Endodermal cell (in vitro differentiated cells): ENCODE measurements around the gene DYNLL1. TPM values are rescaled to one million over a fixed set of nuclear protein-coding genes. Genes with fewer than 3 reads are reported as not detected.

Source experiments
- DNase-seq: peaks from one replicate; pipeline ENCODE4 v3.0.0-alpha.2; 2017
- H3K27ac ChIP-seq: 2 replicates; pipeline ENCODE4 v1.5.1; 2013; ENCODE audit warnings: mild to moderate bottlenecking, low read depth, low read length, moderate library complexity
- H3K27me3 ChIP-seq: 2 replicates; pipeline ENCODE4 v1.6.1; 2013; ENCODE audit warnings: mild to moderate bottlenecking, low read length, moderate library complexity; ENCODE audit not compliant: insufficient read depth, control insufficient read depth, poor library complexity, severe bottlenecking
- H3K36me3 ChIP-seq: 2 replicates; pipeline ENCODE4 v1.7.0; 2013; ENCODE audit warnings: mild to moderate bottlenecking, low read length, moderate library complexity; ENCODE audit not compliant: control insufficient read depth, insufficient read depth
- H3K4me1 ChIP-seq: one replicate; pipeline ENCODE4 v1.7.0; 2013; ENCODE audit warnings: low read length; ENCODE audit not compliant: control insufficient read depth, insufficient read depth
- H3K4me3 ChIP-seq: 2 replicates; pipeline ENCODE4 v1.5.1; 2013; ENCODE audit warnings: mild to moderate bottlenecking, low read length, moderate library complexity
- H3K9ac ChIP-seq: 2 replicates; pipeline ENCODE4 v1.6.1; 2013; ENCODE audit warnings: mild to moderate bottlenecking, low read length, moderate library complexity; ENCODE audit not compliant: poor library complexity, severe bottlenecking; ENCODE audit errors: extremely low read depth
- H3K9me3 ChIP-seq: 2 replicates; pipeline ENCODE4 v1.6.1; 2013; ENCODE audit warnings: mild to moderate bottlenecking, low read length, moderate library complexity; ENCODE audit not compliant: control insufficient read depth
- H3K27ac Mint-ChIP-seq: 2 replicates; pipeline ENCODE4 v1.8.0; 2020; ENCODE audit warnings: mixed read lengths
- H3K27me3 Mint-ChIP-seq: 2 replicates; pipeline ENCODE4 v1.8.0; 2021; ENCODE audit warnings: mild to moderate bottlenecking, mixed read lengths; ENCODE audit not compliant: insufficient read depth
- H3K36me3 Mint-ChIP-seq: 2 replicates; pipeline ENCODE4 v1.8.0; 2020; ENCODE audit warnings: low read depth, mixed read lengths
- H3K4me1 Mint-ChIP-seq: 2 replicates; pipeline ENCODE4 v1.8.0; 2020; ENCODE audit warnings: mixed read lengths
- H3K4me3 Mint-ChIP-seq: 2 replicates; pipeline ENCODE4 v1.8.0; 2020; ENCODE audit warnings: mild to moderate bottlenecking, moderate library complexity, mixed read lengths
- H3K9me3 Mint-ChIP-seq: 2 replicates; pipeline ENCODE4 v1.8.0; 2020; ENCODE audit warnings: mild to moderate bottlenecking, mixed read lengths
- CTCF ChIP-seq: fragments of 200-600 bp; sonication (generic); conservative IDR thresholded peaks from 2 replicates; pipeline ENCODE4 v1.5.0; 2021; ENCODE audit warnings: antibody characterized with exemption, mild to moderate bottlenecking
- WGBS, 2 experiments: methylation state at CpG; one replicate each; pipeline versions ENCODE4 v1.1.5 to v1.1.7; 2013; ENCODE audit warnings: missing lambda C conversion rate in 2 of 2, mixed read lengths in 1 of 2; ENCODE audit not compliant: insufficient coverage in 1 of 2, insufficient read length in 1 of 2; 5-methylcytosine and 5-hydroxymethylcytosine counted together
- total RNA-seq, 2 donors: library from RNA; stranded (reverse); fragmentation: NEBNext Ultra II Directional in 1 of 2; extraction: Animal tissue kit (Norgen Biotek cat#: 25700) in 1 of 2; gene quantifications; 2 replicates in 1 of 2; 3 replicates in 1 of 2; pipeline ENCODE4 v1.2.1, GENCODE V29; 2021

DYNLL1 gene
- total RNA-seq, 2 donors from 2014 or later = 326 to 424 TPM

- WGBS, 2 experiments = 91 to 94% methylated on average over 4 to 6 of the region's 6 CpGs
- H3K27ac Mint-ChIP-seq = no peak overlapping the region
Observed at GRCh38 chr12:120467439-120467838, 28.5 kb upstream of the DYNLL1 start.

GRCh38 chr12:120468325-120468820 is 27.5 kb upstream of the DYNLL1 start:
- peak; percentile 84 for DNase-seq
- Histone ChIP-seq H3K36me3 (peaks cover 43% of the 10 kb centered on the region), H3K4me1 (peaks cover 3% of the 10 kb centered on the region), H3K9me3 (no peaks in the 10 kb centered on the region), H3K4me3 (peak overlapping the region; percentile 95), H3K9ac (peak overlapping the region; percentile 83), H3K27me3 (no peaks in the 10 kb centered on the region), H3K27ac (peak overlapping the region; percentile 74)
- Mint-ChIP-seq H3K27me3 (no peaks in the 10 kb centered on the region), H3K36me3 (peaks cover 38% of the 10 kb centered on the region), H3K4me3 (peak overlapping the region; percentile 90), H3K4me1 (peaks cover 21% of the 10 kb centered on the region), H3K27ac (peak overlapping the region; percentile 90), H3K9me3 (no peaks in the 10 kb centered on the region)
- TF ChIP-seq CTCF = no peak
- WGBS, 2 experiments = 7 to 12% methylated on average over 14 to 23 of the region's 23 CpGs

More at GRCh38 chr12:120467439-120467838, 28.5 kb upstream of the DYNLL1 start:
- Histone ChIP-seq H3K9ac (no peak overlapping the region), H3K27me3 (no peaks in the 10 kb centered on the region), H3K4me1 (peaks cover 3% of the 10 kb centered on the region), H3K4me3 (peak overlapping the region; percentile 95), H3K36me3 (peaks cover 52% of the 10 kb centered on the region), H3K27ac (no peak overlapping the region), H3K9me3 (no peaks in the 10 kb centered on the region)
- H3K4me3 Mint-ChIP-seq = peak overlapping the region; percentile 90
- no peak for TF ChIP-seq CTCF
- no peaks in the 10 kb centered on the region for H3K9me3 Mint-ChIP-seq
- peaks cover 46% of the 10 kb centered on the region for H3K36me3 Mint-ChIP-seq
- DNase-seq = no peak
- no peaks in the 10 kb centered on the region for H3K27me3 Mint-ChIP-seq
- peaks cover 21% of the 10 kb centered on the region for H3K4me1 Mint-ChIP-seq

GRCh38 chr12:120468821-120469449 is 27.0 kb upstream of the DYNLL1 start:
- H3K4me3 Mint-ChIP-seq = peak overlapping the region; percentile 90
- TF ChIP-seq CTCF = no peak
- WGBS, 2 experiments = 0 to 1% methylated on average over 23 to 53 of the region's 57 CpGs

More at GRCh38 chr12:120468821-120469449, 27.0 kb upstream of the DYNLL1 start:
- peak overlapping the region; percentile 91 for H3K27ac ChIP-seq
- H3K9me3 Mint-ChIP-seq = no peaks in the 10 kb centered on the region
- no peaks in the 10 kb centered on the region for H3K27me3 ChIP-seq
- H3K27me3 Mint-ChIP-seq = no peaks in the 10 kb centered on the region
- DNase-seq = no peak
- H3K4me3 ChIP-seq = peak overlapping the region; percentile 95
- H3K36me3 Mint-ChIP-seq = peaks cover 32% of the 10 kb centered on the region
- peaks cover 3% of the 10 kb centered on the region for H3K4me1 ChIP-seq
- H3K4me1 Mint-ChIP-seq = peaks cover 21% of the 10 kb centered on the region
- no peaks in the 10 kb centered on the region for H3K9me3 ChIP-seq
- H3K27ac Mint-ChIP-seq = peak overlapping the region; percentile 90
- peaks cover 37% of the 10 kb centered on the region for H3K36me3 ChIP-seq
- peak overlapping the region; percentile 83 for H3K9ac ChIP-seq
